GM19452 (cell line): ENCODE measurements around the gene TUBA4B.
"Not testable (repeated sequence)": the region's sequence is repeated elsewhere in the genome, so short reads cannot be mapped to it uniquely, and the experiment has no call there.

Source experiments
- ATAC-seq: cut with Tn5 transposase; IDR thresholded peaks from one replicate; pipeline ENCODE4 v1.9.1; 2021; ENCODE audit not compliant: unreplicated experiment

The TUBA4B gene

GRCh38 chr2:219312683-219313263, 59.7 kb downstream of the TUBA4B start:
- not testable (repeated sequence) for ATAC-seq

GRCh38 chr2:219314804-219315468, 61.9 kb downstream of the TUBA4B start:
- no peak for ATAC-seq
